GM18502 (cell line): ENCODE data around the gene VAV1.
A peak's percentile ranks its signal among the peaks of the same experiment; 100 is the strongest.

Source experiments
- ATAC-seq: cut with Tn5 transposase; IDR thresholded peaks from one replicate; pipeline ENCODE4 v1.9.1; 2021; ENCODE audit warnings: mild to moderate bottlenecking; ENCODE audit not compliant: unreplicated experiment, poor library complexity

The VAV1 gene

GRCh38 chr19:6772028-6772865 lies at the start of gene VAV1:
VAV1 (plus strand) TSS chr19:6772708; CDS start chr19:6772808, 100 bp downstream.
- ATAC-seq, result peak; percentile 45

- ATAC-seq, result no peak
These were observed 49.3 kb upstream of the VAV1 start for GRCh38 chr19:6723108-6723618.

GRCh38 chr19:6723738-6724137 lies 48.8 kb upstream of the VAV1 start:
- no peak for ATAC-seq

DNA sequence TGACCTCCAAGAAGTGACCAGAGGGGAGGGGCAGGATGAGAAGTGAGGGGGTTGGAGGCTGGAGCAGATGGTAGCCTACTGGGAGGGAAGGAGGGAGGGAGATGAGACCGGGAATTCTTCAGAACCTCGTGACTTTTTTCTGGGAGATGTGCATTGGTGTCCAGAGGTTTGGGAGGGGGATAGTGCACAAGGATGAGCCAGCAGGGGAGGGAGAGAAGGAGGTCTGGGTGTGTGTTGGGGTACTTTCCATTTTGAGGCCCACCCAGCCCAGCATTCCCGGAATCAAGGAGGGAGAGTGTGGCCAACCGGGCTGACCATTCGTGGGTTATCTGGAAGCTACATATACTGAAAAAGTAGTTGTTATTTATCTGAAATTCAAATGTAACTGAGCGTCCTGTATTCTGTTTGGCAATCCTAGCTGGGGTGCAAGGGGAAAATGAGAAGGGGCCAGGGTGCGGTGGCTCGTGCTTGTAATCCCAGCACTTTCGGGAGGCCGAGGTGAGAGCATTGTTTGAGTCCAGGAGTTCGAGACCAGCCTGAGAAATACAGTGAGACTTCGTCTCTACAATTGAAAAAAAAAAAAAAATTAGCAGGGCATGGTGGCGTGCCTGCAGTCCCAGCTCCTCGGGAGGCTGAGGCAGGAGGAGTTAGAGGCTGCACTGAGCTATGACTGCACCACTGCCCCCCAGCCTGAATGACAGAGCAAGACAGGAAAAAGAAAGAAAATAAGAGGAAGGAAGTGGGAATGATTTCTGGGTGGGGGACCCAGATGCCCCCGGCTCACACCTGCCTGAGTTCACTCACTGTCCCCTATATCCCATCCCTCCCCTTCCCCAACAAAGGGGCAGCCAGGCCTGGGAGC lies 47.6 kb upstream of the VAV1 start:
- no peak for ATAC-seq

DNA sequence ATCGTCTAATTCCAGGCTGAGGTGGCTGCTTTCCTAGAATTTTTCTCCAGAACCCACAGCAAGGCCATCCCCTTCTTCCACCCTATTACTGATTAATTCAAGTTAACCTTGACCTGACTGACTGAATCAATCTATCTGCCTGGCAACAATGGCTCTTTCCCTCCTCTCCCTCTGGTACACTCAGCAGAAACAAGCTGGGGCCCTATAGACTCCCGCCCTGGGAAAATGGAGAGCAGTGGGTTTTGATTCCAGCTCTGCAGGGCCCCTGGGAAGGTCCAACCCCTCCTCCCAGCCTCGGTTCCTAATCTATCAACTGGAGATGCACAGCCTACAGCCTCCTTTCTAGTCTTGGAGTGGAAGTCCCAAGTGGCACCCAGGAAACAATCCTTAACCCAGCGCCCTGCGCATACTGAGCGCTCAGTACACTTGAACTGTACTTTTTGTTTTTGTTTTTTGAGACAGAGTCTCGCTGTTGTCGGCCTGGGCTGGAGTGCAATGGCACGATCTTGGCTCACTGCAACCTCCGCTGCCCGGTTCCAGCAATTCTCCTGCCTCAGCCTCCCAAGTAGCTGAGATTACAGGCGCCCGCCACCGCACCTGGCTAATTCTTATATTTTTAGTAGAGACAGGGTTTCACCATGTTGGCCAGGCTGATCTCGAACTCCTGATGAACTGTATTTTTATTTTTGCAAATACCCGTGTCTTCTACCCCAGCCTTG lies 46.8 kb upstream of the VAV1 start:
- ATAC-seq, result no peak

GRCh38 chr19:6728346-6728745 lies 44.2 kb upstream of the VAV1 start:
- no peak for ATAC-seq

DNA sequence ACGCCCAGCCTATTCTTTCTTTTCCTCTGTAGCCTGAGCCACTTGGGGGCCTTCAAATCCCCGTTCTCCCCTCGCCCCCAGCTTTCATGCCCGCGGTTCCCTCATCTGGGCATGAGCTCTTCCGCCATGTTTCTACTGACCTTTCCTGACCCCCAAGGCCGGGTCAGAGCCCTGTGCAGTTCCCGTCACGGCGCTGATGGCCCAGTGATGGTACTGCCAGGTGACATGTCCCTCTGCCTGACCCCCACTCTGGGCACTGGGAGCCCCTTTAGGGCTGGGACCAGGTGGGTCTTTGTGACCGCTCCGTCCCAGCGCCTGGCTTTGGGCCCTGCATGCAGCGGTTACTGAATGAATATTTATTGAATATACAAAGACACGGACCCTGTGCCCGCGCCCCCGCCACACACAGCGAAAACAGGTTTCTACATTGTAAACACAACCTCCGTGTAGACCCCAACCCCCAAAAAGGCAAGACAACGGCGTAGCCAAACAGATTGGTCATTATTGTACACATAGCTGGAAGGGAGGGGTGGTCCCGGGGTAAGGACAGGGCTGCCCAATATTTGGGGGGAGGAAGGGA lies 42.8 kb upstream of the VAV1 start:
- ATAC-seq, result no peak

GRCh38 chr19:6730153-6730804 lies 42.2 kb upstream of the VAV1 start:
- no peak for ATAC-seq

GRCh38 chr19:6730941-6731670 lies 41.4 kb upstream of the VAV1 start:
- ATAC-seq, result no peak

GRCh38 chr19:6731822-6732221 lies 40.7 kb upstream of the VAV1 start:
- ATAC-seq, result no peak

- no peak for ATAC-seq
These were observed 39.6 kb upstream of the VAV1 start for GRCh38 chr19:6732803-6733337.

DNA sequence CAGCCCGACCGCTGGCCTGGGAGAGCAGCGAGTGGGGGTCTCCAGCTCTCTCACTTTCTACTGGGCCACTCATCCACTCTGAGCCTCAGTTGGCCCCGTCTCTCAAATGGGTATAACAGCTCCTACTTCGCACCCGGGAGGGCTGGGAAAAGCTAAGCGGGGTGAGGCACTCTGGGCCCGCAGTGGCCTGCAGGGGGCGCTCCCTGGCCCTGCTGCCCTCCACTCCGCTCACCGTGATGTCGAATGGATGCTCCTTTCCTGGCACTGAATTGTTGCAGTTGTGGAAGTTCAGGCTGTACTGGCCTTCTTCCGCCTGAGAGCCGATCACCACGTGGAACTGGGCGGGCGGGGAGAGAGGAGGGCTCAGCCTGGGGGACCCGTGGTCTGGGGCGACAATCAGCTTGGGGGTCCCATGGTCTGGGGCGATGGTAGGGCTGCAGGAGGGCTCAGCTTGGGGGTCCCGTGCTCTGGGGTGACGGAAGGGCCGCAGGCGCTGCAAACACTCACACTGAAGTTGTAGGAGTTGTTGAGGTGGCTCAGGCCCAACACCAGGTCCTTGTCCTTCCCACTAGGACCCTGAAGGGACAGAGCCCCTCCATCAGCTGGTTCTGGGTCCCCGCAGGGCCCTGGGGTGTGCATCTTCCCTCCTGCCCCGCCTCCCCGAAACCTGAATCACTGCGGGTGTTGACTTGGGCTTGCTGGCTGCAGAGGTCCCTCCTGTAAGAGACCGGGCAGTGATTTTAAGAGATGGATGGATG lies 39.0 kb upstream of the VAV1 start:
- ATAC-seq, result no peak

- no peak for ATAC-seq
These were observed 38.3 kb upstream of the VAV1 start for GRCh38 chr19:6734096-6734696.

DNA sequence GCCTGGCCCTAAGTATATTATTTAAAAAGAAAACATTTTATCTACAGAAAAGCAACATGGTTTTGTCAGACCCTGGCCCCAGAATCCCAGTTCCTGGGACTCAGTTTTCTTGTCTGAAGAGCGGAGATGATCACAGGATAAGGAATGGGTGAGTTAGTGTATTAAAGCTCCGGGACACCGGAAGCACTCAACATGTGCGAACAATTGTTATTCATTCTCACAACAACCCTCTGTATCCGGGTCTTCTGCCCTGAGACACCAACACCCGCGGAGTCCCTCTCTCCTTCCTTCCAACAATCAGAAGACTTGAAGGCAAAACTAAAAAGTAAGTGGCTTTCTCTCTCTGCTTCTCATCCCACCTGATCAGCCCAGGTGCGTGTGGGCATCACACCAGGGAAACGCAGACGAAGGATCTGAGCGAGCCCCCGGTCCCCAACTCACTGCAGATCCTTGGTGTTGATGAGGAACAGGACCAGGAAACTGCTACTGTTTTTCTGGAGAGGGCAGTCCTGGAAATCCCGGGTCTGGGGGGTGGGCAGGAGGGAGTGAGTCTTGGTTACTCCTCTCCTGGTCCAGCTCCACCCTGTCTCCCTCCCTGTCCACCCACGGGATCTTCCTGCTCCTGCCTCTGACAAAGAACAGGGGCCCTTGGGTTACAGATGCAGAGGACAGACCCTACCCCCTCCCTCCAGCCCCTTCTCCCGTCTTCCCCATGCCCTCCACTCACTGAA lies 37.2 kb upstream of the VAV1 start:
- no peak for ATAC-seq

DNA sequence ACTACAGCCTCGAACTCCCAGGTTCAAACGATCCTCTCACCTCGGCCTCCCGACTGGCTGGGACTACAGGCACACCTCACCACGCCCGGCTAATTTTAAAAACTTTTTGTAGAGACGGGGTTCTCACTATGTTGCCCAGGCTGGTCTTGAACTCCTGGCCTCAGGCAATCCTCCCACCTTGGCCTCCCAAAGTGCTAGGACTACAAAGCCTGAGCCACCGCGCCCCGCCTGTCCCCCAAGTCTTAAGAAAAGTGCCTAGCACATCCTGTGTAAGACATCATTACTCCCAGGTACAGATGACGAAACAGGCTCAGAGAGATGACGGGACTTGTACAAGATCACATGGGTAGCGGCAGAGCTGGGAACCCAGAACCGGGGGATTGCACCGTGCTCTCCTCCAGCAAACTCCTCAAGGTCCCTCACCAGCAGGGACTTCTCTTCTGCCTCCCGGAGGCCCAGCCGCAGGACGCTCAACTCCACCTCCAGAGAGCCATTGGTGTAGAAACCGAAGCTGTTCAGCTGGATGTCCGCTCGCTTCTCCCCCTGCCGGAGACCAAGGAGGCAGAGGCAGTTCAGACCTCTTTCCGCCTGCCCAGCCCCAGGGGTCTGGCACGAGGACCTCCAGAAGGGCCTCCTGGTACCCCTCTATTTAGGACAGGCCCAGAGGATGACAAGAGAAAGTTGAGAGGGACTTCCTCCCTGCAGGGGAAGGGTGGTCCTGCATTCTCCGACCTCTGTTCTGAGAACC lies 36.2 kb upstream of the VAV1 start:
- ATAC-seq, result no peak

- no peak for ATAC-seq
These were observed 35.6 kb upstream of the VAV1 start for GRCh38 chr19:6736917-6737283.
